AG09309 (cell line): ENCODE data around the gene GPR183.

Source experiments
- DNase-seq: peaks from one replicate; pipeline ENCODE4 v3.0.0-alpha.2; 2010; ENCODE audit warnings: low read depth
- H3K4me3 ChIP-seq: 2 replicates; pipeline ENCODE4 v1.5.1; 2011; ENCODE audit warnings: mild to moderate bottlenecking, low read depth, low read length, moderate library complexity; ENCODE audit not compliant: control insufficient read depth
- TF ChIP-seq, protein P1 (sequence below): IDR thresholded peaks from 2 replicates; pipeline ENCODE4 v1.5.1; 2011; ENCODE audit warnings: mild to moderate bottlenecking, low read depth, low read length, inconsistent platforms; ENCODE audit not compliant: insufficient read depth, control insufficient read depth; ENCODE audit errors: missing control alignments

Gene GPR183

DNA sequence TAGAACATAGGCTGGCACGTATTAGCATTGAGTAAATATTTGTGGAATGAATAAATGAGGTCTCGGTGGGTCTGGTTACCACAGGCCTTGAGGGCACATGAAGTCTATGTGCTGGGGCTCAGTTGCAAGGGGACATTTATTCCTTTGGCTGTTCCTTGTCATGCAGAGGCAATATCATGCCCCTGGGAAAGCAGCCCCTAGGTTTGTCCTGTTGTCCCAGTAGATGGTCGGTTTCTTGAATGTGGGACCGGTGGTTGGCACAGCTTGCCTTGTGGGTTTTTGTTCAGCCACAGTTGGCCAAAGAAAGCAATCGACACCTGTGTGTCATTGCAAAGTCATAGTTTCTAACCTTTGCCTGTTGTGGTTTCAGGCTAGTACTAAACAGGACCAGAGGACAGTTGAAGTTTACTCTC, 24.7 kb upstream of the GPR183 start:
- H3K4me3 ChIP-seq: no peak overlapping the region
- DNase-seq: no peak
- TF ChIP-seq, protein P1, sequence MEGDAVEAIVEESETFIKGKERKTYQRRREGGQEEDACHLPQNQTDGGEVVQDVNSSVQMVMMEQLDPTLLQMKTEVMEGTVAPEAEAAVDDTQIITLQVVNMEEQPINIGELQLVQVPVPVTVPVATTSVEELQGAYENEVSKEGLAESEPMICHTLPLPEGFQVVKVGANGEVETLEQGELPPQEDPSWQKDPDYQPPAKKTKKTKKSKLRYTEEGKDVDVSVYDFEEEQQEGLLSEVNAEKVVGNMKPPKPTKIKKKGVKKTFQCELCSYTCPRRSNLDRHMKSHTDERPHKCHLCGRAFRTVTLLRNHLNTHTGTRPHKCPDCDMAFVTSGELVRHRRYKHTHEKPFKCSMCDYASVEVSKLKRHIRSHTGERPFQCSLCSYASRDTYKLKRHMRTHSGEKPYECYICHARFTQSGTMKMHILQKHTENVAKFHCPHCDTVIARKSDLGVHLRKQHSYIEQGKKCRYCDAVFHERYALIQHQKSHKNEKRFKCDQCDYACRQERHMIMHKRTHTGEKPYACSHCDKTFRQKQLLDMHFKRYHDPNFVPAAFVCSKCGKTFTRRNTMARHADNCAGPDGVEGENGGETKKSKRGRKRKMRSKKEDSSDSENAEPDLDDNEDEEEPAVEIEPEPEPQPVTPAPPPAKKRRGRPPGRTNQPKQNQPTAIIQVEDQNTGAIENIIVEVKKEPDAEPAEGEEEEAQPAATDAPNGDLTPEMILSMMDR: no peak

DNA sequence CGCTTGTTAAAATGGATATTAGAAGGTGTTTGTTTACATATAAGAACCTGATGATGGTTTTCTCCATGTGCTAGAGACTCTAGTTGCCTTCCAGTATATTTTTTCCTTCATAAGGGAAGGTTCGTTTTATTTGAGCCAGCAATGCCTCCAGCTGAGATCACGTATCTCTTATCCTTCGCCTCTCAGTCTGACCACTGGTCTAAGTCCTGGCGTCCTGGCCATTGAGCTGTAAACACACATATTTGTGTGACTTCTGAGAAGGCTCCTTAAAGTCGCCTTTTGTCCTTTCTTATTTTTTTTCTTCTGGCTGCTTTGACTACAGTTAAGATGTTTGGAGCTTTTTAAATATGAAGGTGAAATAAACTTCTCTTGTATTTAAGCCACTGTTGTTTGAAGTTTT, 23.7 kb upstream of the GPR183 start:
- TF ChIP-seq, protein P1: no peak
- no peak overlapping the region for H3K4me3 ChIP-seq
- DNase-seq: no peak

DNA sequence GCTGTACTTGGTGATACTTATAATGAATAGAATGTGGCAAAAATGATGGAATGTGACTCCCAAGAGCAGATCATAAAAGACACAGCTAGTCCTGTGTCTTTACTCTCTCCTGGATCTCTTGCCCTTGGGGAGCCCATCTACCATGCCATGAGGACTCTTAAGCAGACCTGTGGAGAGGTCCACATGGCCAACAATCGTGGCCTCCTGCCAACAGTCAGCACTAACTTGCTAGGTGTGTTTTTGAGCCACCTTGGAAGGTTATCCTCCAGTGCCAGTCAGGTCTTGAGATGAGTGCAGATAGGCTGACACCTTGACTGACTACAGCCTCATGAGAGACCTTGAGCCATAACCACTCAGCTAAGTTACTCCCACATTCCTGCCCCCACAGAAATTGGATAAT, 22.3 kb upstream of the GPR183 start:
- TF ChIP-seq, protein P1: no peak
- no peak for DNase-seq
- H3K4me3 ChIP-seq: no peak overlapping the region

DNA sequence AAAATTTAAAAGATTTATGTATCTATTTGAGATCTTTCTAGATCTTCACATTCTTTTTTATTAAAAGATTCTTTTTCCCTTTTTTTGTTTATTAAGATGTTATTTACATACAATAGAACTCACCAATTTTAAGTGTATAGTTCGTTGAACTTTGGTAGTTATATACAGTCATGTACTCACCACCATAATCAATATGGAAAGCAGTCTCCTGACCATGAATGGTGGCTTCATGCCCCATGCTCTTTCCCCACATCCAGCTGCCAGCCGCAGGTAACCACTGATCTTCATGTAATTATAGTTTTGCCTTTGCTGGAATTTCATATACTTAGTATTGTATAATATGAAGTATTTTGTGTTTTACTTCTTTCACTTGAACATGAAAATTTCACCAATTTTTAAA, 20.6 kb upstream of the GPR183 start:
- no peak for DNase-seq
- H3K4me3 ChIP-seq: no peak overlapping the region
- TF ChIP-seq, protein P1: no peak

DNA sequence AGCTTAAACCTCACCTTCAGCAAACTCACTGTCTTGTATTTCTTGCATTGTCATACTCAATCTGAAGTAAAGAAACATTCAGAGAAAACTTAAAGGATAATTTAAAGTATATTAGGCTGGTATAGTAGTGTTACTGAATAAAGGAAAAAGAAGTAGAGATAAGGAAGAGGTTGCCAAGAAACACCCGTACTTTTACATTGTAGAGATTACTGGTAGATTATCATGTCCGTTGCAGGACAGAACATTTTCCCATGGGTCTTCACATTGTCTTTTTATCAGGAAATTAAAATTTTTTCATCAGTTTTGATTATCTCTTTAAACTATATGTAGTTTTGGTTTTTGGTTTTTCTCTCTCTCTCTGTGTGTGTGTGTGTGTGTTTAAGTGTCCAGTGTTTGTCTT, 19.9 kb upstream of the GPR183 start:
- TF ChIP-seq, protein P1: no peak
- DNase-seq: no peak
- no peak overlapping the region for H3K4me3 ChIP-seq

DNA sequence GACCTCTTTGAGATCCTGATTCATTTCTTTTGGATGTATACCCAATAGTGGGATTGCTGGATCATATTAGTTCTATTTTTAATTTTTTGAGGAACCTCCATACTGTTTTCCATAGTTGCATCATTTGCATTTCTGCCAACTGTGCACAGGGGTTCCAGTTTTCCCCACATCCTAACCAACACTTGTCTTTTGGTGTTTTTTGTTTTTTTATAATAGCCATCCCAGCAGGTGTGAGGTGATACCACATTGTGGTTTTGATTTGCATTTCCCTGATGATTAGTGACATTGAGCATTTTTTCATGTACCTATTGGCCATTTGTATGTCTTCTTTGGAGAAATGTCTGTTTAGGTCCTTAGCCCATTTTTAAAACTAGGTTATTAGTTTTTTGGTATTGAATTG, 18.8 kb upstream of the GPR183 start:
- no peak overlapping the region for H3K4me3 ChIP-seq
- TF ChIP-seq, protein P1: no peak
- no peak for DNase-seq

DNA sequence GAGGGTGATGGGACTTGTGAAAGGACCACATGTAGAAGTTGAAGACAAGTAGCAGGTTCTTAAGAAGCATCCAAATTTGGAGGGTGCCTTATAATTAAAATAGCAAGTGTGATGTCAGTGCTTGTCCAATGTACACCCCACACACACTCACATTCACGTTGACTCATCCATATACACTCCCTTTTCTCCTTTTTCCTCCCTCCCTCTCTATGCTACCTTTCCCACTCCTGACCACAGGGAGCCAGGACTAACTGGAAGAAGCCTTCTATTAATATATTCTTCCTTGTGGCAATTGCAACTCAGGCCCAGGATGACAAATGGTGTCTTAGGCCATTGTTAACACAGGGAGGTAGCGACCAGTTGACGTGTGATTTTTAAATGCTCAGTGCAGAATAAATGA, 16.3 kb upstream of the GPR183 start:
- TF ChIP-seq, protein P1: no peak
- H3K4me3 ChIP-seq: no peak overlapping the region
- DNase-seq: no peak
